Spleen (tissue), 7 donors: ENCODE results near the gene ANKRD44.

Source experiments
- CTCF ChIP-seq, 11 experiments: fragments of 200-600 bp in 7 of 11; fragments of 450-650 bp in 4 of 11; sonication (generic) in 4 of 11; IDR thresholded peaks in 8 of 11; conservative IDR thresholded peaks in 3 of 11; 1 replicate in 7 of 11; 2 replicates in 4 of 11; pipeline versions ENCODE4 v1.4.0 to v1.8.0; 2016 to 2021; ENCODE audit warnings: antibody characterized with exemption in 11 of 11, inconsistent platforms in 4 of 11, mild to moderate bottlenecking in 1 of 11
- POLR2AphosphoS5 ChIP-seq, 3 donors: sonication (generic); formaldehyde crosslinking; IDR thresholded peaks; one replicate each; pipeline ENCODE4 v1.5.1; 2017; ENCODE audit warnings: antibody characterized with exemption in 3 of 3
- donor health status: DM: no; HTN: no; CAD: no; lungs with moderate emphysema.
- donor health status: DM: no; HTN: no; CAD: no.
- donor health status: DM: no; HTN: no; CAD: no.

- TF ChIP-seq CTCF (IDR thresholded peaks at IDR 0.05 in 8 of 11, conservative IDR thresholded peaks at IDR 0.05 in 3 of 11) (no peak), POLR2AphosphoS5 (IDR thresholded peaks at IDR 0.05) (no peak)
Measured at GRCh38 chr2:196985511-196986183, 324.9 kb downstream of the ANKRD44 start.
